Stimulated activated CD8-positive, alpha-beta memory T cell treated with anti-CD3 and anti-CD28 coated beads, Interleukin-2, amount 100 ng/mL, for 48 hours (primary cell): Measurements from ENCODE around the gene EMILIN2.
A peak's percentile ranks its signal among the peaks of the same experiment; 100 is the strongest.

Experiments
- DNase-seq, 2 donors: peaks; one replicate each; pipeline ENCODE4 v3.0.0-alpha.2; 2020; ENCODE audit warnings: low read depth in 2 of 2

The EMILIN2 gene

DNA sequence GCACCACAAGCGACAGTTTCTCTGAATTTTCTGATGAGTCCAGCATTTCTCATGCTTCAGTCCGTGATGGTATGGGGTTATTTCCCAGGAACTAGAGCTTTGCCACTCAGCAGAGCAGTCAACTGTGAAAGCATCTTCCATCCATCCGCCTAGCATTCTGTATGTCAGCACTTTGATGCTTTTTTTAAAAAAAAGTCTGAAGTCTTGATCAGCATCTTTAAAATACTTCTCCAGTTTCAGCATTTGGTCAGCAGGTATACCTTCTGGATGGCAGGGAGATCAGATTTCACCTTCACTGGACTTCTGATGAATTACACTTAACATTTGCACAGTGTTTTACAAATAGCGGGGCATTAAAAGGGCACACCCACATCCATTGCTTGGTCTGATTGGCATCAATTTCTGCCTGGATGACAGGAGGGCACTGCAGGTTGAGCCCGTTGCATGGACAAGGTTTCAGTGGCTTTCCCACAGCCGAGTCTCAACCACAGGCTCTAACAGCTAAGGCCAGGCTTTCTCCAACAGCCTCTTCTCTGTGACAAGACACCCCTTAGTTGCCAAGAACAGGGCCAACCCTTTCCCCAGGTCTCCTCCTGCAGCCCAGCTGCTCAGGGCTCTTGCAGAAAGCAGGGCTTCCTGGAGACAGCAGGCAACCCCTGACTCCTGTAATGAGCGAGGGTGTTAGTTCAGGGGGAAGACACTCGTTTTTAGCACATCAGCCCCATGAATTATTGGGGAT lies 54.0 kb downstream of the EMILIN2 start:
- no peak for DNase-seq

DNA sequence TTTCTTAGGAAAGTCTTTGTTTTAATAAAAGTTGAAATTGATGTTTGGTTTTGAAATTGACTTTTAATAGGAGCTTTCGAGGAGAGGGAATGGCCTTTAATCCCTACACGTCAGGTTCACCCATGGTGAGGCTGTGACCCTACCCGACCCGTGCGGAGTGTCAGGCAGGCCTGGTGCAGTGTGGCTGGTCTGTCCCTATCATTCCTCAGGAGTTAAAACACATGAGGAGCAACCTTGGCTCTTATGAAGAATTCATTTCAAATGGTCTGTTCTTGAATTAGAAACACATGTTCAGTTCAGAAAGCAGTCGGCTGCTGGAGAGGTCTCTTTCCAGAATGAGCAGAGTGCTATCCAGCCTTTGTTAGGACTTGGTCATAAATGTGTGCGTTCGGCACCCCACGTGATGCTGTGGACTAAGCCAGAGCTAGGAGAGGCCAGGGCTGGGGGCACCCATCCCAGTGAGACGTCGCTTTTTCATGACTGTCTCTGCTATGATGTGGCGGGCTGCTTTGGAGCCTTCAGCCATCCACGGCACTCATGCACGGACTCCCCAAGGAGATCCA lies 54.7 kb downstream of the EMILIN2 start:
- no peak for DNase-seq

DNA sequence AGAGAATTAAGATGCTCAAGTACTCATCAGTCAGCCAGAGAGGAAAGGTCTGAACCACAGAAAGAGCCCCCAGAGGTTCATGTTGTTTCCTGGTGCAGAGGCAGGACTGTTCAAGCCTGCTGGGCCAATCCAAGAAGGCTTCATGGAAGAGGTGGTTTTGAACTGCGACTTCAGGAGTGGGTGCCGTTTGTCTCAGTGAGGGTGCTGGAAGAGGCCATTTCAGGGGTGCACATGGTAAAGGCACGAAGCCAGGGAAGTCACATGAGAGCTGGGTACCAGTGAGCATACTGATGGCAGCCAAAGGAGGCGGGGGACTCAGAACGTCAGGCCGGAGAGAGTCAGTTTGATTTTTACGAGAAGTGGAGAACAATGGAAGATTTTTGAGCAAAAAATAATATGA lies 55.5 kb downstream of the EMILIN2 start:
- DNase-seq = no peak

DNA sequence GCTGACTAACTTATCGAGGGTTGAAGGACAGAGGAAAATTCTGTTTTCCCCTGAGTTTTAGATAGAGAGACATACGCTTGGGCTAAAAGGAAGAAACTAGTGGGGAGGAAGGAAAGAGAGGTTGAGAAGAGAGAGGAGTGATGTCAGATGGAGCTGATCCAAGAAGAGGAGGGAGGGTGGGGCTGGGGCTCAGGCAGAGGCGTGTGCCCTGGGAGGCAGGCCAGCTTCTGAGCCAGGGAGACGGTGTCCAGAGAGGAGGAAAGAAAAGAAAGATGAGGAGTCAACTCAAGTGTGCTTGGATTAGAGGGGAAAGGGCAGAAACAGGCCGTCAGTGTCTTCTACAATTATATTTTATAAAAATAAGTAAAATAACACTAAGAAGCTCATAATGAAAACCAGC lies 56.2 kb downstream of the EMILIN2 start:
- no peak for DNase-seq

DNA sequence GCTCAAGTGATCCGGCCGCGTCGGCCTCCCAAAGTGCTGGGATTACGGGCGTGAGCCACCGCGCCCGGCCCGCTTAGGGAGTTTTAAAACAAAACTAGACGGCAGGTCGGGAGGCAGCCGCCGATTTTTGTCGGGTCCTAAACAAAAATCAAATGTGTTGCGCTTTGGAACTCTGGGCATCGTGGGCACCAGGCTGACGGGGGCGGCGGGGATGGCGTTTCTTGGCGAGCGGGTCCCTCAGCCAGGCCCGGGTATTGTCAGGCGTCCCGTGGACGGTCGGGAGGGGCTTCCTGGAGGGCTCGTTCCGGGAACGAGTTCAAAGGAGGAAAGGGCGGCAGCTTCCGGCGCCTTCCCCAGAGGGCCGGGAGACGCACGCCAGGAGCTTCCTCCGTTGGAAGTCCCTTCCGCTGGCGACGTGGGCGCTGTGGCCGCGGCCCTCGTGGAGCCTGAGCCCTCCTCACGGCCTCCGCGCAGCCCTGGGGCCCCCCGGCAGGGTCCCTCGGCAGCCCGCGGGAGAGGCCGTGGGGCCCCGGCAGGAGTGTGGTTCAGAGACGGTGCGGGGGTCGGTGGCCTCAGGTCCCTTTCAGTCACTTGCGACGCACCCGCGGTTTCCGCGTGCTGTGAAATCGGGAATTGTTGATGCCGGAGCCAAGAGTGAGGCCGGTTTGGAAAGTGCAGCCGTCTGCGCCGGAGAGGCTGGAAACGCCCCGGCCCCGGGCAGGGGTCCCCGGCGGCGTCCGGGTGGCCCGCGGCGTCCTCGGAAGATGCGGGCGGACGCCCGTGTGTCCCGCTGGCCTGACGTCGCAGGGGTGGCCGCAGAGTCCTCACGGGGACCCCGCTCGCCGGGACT lies 59.3 kb downstream of the EMILIN2 start:
- peak; percentile 39 to 55 for DNase-seq

DNA sequence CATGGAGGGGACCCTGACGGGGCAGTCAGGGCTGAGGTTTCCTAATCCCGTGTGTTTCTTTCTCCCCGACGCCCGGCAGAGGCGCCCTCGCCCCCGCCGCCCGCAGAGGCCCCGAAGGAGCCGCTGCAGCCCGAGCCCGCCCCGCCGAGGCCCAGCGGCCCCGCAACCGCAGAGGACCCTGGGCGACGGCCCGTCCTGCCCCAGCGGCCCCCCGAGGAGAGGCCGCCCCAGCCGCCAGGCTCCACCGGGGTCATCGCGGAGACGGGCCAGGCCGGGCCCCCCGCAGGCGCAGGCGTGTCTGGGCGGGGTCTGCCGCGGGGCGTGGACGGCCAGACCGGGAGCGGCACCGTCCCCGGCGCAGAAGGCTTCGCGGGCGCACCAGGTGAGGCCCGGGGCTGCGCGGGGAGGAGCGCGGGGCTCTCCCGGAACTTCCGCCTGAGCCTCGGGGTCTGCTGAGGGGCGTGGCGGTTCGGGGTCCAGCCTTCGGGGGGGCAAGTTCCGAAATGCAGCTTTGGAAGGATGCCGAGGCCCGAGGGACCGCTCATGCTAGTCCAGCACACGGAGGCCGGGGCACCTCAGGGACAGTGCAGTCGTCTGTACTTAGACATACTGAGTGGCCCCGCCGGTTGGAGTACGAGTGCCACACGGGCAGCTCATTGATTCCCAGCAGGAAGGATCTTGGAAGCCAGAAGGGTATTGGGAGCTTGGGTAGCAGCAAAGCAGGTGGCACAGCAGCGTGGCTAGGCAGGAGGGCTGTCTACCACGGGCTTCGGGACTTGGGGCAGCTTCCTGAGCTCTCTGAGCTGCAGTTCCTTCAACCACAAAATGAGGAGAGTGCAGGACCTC lies 60.1 kb downstream of the EMILIN2 start:
- DNase-seq = peak in 1 of 2 donors; percentile 41

DNA sequence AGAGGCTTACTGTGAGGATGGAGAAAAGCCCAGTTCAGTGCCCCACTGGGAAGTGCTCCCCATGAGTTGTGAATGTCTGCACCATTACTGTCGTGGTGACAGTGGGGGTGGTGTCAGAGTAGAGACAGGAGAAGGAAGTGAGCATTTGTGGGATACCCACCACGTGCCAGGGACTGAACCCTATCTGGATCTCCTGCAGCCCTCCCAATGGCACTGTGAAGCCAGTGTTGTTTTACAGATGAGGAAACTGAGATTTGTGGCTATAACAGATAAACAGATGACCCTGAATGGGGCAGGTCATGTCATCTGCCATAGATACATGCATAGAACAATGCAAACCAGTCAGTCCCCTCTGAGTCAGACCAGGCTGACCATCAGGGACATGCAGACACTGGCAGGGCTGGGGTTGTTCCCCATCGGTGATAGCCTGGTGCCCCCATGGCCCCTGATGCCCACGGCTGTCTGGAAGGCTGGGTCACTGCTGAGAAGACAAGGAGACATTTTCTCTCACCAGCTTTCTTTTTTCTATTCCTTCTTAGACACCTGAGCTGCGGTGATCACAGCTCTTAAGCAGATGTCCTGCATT lies 60.8 kb downstream of the EMILIN2 start:
- DNase-seq = no peak

DNA sequence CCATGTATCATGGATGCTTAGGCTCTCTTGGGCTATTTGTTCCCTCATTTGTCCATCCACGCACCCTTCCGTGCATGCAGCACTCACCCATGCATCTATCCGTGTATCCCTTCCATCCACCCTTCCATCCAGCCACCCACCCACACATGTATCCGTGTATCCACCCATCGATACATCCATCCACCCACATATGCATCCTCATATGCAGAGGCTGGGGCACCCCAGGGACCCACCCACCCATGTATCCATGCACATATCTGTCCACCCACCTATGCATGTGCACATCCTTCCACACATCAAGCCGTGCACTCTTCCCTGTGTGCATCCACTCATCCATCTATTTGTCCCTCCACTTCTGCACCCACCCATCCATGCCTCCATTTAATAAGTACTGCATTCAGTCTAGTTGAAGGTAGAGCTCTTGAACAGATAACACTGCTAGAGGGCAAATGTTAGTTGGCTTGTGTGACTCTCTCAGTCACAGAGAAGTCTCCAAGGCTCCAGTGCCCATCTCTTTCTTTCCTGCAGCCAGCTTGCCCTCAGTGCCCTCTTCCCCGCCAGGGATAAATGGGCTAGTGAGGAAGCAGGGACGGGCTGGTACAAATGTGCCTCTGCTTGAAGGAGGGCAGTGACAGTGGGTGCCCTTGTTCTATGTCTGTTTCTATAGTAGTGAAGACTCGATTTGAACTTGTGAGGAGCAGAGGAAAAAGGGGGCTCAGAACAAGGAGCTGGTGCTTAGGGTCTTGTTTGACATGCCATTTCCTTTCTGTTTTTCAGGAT lies 61.5 kb downstream of the EMILIN2 start:
- DNase-seq = no peak

DNA sequence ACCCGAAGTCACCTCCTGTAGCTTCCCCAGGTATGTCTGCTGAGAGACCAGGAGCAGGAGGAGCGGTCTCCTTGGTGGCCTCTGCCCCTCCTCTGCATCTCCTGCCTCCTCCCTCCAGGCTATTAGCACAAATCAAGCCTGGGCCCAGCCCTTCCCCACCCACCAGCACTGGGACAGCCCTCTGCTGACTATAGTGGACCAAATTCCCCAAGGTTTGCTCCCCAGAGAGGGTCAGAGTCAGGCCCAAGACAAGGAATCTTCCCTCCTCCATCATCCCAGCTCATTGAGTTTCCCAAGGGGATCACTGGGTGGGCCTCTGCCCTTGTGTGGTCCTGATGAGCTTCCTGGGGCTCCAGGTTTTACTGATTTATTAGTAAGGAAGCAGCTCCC lies 62.1 kb downstream of the EMILIN2 start:
- DNase-seq = no peak

DNA sequence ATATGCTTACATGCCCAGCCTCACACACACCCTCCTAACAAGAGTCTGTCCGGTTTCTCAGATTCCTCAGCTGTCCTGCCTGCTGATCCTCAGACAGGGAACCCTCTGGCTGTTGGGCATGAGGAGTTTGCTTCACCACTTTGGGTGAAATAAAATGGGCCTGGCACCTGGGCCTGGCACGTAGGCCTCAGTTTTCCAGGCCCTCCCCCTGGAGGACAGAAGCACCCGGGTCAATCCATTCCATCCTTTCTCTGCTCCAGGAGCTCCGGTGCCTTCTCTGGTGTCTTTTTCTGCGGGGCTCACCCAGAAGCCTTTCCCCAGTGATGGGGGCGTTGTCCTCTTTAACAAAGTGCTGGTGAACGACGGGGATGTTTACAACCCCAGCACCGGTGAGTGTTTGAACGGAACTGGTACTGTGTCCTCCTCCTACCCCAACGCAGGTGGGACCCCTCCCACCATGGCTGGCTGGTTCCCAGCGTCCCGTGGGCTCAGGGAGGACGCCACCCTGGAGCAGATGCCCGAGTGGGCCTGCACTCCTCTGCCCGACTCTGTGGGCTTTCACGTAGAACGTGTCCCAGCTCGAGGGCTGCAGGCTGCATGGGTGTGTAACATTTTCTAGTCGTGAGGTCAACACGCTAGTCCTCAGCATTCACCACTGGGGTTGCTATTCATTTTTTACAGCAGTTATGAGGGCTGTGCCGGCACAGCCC lies 62.8 kb downstream of the EMILIN2 start:
- DNase-seq = no peak

DNA sequence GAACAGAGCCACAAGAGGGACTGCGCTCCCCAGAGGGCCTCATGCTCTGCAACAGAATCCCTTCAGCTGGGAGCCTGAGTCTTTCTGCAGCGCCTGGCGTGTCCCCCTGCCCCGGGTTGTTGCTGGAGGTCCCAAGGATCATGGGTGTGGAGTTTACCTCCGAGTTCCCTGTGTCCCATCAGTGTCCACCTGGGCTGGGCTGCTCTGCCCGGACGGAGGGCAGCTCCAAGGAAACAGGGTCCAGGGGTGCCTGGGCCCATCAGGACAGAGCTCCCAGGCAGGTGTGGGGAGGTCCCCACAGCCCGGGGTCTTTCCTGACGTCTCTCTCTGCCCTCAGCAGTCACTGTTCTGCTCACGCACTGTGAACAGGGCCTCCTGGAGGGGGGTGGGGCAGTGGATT lies 63.5 kb downstream of the EMILIN2 start:
- DNase-seq = no peak

DNA sequence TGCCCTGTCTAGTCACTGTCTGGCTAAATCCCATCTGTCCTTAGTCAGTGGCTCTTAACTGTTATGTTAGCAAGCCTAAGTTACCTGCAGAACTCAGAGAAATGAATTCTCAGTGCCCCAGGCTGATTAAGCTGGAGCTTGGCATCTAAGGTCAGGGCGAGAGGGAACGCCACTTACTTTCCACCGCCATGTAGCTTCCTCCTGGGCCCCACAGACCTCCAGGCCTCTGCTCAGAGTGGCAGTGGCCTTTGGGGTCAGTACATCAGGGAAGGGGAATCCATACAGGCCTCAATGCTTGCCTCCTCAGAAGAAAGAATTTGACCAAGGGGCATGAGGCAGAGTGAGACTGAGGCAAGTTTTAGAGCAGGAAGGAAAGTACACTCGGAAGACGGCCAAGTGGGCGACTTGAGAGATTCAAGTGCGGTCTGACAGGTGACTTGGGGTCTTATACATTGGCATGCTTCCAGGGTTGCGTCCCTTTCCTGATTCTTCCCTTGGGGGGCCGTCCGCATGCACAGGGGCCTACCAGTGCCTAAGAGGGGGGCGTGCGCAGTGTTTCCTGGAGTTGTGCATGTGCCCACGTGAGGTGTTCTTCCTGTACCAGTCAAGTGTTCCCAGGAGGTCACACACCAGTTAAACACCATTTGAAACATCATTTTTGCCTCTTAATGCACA lies 64.1 kb downstream of the EMILIN2 start:
- DNase-seq = no peak

DNA sequence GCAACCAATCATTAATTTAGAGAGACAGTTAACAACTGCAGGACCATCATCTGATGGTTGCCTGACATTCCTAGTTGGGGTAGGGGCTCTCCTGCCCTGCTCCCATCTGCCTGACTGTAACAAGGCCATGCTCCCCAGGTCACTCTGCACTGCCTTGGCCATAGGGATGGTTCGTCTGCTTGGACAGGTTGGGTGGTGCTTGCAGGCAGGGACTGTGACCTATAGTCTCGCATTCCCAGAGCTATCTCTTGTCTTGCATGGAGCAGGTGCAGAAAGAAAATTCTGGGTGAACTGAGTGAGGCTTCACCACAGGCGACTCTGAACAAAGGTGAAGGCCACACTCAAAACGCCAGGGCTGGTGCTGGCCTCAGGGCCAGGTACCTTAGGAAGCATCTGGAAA lies 64.7 kb downstream of the EMILIN2 start:
- no peak for DNase-seq

DNA sequence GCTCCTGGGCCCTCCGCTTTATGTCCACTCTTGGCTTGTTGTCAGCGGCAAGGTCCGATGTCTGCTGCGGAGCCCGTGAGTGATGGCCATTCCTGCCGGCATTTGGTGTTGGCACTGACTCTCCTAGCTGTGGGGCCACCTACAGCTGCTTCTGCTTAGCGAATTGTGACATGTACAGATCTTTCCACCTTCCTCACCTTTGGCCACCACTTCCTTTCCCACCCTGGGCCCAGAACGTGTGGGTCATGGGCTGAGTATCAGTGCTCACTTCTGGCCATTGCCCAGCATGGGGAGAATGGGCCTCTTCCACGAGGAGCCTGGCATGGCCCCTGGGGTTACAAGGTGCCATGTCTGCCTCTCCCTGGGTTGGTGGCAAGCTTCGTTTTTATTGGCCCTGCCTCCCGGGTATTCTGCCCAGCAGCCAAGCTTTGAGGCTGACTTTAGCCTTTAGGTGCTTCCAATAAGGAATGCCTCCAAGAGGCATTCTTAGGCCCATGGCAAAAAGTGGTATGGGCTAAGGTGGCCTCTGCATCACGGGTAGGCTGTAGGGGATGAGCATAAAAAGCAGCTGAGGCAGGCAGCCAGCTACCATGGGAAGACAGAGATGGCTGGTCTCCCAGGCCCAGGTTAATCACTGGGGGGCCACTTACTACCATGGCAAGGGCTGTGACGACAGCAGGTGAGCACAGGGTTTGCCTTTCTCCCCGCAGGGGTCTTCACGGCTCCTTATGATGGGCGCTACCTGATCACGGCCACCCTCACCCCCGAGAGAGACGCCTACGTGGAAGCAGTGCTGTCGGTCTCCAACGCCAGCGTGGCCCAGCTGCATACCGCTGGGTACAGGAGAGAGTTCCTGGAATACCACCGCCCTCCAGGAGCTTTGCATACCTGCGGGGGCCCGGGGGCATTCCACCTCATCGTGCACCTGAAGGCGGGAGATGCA lies 65.8 kb downstream of the EMILIN2 start:
- DNase-seq = no peak

DNA sequence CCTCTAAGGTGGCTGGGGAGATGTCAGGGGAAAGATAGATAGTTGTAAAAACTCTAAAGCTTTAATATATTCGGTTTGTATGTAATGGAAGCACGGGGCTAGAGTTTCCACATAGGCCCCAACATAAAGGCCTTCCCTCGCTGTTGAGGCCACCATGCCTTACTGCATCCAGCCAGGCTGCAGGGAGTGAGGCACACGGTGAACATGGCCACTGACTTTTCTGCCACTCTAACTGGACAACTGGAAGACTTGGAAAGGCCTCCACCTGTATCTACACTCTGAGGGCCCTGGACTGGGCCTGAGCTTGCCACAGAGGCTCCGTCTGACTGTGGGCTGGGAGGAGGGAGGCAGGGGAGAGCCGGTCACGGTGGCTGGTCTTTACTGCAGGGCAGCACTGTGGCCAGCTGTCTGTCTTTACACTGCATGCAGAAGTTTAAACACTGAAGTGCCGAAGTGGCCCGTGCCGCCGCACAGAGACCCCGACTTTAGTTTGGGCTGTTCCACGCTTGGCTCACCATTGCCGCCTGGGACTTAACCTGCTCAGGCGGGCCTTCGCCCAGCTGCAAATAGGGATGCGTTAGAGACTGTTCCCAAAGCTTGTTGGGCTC lies 66.7 kb downstream of the EMILIN2 start:
- no peak for DNase-seq

DNA sequence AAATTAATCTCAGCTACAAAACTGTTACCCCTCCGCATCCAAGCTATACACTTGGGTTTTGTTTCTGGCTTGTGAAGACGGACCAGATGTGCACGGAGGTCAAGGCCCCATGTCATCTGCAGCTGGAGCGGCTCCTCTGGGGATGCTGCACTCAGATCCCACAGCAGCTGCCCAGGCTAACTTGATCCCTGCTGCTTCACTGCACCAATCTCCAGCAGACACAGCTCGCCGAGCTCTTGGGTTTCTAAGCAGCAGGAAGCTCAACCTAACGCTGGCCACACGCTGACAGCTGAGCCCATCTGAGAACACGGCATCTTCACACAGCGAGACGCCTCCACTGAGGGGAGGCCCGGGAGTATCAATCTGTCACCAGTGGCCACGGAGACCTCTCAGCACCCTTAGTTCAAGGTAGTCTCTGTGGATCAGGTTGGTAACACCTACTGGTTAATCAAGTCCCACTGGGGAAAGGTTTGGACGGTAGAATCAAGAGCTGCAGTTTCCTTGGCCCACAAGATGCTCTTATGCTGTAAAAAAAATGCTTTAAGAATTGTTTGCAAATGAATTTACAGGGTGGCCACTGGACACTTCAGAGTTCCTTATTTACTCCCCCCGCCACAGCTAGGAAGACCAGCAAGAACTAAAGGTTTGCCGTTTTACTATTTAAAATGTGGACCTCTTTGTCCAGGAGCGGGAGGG lies 67.5 kb downstream of the EMILIN2 start:
- no peak for DNase-seq

DNA sequence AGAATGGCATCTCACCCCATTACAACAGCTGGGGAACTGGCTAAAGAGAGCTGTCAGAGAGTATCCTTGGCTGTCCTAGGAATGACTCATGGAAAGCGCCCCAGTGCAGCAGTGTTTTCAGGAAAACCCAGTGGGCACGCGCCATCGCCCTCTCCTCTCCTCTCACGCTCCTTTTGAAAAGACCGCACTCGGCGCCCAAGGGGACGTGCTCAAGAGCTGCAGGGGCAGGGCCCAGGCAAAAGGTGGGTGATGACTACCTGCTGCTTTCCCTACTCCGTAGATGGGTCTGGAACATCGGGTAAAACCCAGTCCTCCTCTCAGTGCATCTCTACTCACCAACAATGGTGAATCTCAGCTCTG lies 68.1 kb downstream of the EMILIN2 start:
- no peak for DNase-seq
